HG03354 (cell line): ENCODE results near the gene VPS13D.
A peak's percentile ranks its signal among the peaks of the same experiment; 100 is the strongest.

Experiments used
- ATAC-seq: cut with Tn5 transposase; IDR thresholded peaks from one replicate; pipeline ENCODE4 v1.9.1; 2021; ENCODE audit warnings: mild to moderate bottlenecking; ENCODE audit not compliant: unreplicated experiment, poor library complexity, severe bottlenecking

The VPS13D gene

DNA sequence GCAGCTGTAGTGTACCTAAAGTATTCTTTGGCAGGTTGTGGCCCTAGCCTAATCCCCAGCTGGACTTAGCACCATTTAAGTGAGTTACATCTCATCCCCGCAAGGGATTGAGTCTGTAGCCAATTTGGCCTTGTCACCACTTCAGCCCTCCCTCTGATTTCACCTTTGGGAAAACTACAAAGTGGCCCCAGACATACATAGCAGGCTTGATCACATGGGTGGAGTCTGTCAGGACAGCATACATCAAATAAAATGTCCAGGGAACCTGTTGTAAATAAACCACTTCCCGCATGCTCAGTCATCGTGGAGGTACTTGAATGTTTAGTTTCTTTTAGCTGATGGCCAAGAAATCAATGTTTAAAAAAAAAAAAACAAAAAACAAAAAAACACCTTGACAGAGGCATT is 245.7 kb downstream of the VPS13D start:
- ATAC-seq, result no peak

DNA sequence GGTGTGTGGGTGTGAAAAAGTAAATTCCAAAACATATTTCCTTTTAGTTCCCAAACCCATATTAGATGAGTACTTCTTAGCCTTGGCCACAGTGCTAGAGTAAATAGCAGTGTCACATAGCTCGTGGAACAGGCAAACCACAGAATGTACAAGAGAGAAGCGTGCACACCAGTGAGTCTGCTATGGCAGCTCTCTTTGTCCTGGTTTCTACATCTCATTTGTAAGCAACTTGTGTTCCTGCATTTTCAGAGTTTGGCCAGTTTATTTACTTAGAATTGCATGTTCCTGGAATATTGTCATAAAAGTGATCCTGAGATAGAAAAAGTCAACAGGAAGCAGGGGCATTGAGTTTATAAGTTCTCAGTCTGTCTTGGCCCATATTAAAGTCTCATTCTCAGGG is 246.1 kb downstream of the VPS13D start:
- no peak for ATAC-seq

DNA sequence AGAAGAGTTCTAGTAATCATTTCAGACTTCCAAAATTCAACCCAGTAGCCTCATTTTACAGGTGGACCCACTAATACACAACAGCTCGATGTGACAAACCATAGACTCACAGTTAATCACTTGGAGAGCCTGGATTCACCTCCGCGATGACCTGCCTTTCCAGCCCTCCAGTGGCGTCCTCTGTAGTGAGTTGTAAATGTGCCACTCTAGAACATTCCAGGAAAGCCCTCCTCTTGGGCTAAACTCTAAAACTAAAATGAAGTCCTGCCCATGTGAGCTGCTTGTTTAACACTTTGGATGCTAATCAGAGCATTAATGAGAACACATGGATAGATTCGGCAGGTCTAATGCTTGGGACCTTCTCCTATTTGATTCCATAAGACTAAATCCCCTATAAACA is 247.5 kb downstream of the VPS13D start:
- no peak for ATAC-seq

DNA sequence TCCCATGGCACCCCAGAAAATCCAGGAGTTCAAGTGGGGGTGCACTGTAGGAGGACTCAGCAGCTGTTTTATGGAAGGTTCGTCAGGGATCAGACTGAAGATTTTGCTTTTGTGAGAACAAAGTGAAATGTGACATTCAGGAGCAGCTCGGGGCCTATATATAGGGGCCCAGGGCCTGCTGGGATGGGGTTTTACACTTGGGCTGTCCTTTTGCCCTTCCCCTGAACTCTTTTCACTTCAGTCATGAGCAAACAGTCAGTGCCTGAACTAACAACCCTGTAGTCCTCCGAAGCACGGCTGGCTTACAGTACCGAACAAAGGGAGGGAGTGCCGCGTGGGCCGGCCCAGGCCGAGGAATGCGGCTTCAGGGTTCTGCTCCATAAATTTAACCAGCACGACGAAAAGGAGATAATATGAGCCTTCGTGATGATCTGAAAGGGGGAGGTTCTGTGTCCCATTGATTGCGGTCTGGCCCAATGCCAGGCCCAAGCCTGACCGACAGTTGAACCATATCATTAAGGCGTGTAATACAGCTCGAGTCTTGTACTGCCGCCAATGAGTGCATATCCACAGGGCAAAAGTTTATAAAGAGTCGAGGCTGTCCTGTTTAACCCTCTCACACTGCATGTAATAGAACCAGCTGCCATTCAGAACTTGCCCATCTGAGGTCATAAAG is 248.2 kb downstream of the VPS13D start:
- no peak for ATAC-seq

DNA sequence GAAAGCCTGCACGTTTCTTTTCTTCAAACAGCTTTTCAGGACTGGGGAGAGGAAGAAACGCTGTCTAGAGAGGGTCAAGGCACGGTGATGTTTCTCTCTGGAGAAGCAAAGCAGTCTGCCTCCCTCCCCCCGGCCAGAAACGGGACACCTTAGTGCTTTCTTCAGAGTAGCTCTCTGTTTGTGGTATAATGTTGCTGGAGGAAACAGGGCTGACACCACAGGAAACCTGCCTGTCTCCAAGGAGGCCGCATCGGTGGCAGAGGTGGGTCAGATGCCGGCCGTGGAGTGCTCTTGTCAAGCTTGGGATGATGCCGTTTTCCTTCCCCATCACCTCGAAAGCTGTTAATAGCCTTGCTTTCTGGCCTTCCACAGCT is 248.8 kb downstream of the VPS13D start:
- no peak for ATAC-seq

DNA sequence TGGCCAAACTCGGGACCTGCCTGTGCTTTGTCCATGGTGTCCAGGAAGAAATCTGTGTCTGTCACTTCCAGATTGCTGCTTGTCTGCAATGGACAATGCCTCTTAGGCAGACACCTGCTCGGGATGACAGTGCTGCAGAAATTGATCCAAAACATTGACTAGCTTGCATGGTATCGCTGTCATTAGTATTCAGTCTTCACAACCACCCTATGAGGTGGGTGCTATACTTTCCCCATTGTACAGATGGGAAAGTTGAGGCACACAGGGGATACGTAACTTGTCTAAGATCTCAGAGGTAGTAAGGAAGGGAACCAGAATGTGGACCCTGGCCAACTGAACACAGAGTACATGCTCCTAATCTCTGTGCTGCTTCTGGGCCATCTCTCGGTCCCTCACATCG is 249.5 kb downstream of the VPS13D start:
- ATAC-seq, result no peak

DNA sequence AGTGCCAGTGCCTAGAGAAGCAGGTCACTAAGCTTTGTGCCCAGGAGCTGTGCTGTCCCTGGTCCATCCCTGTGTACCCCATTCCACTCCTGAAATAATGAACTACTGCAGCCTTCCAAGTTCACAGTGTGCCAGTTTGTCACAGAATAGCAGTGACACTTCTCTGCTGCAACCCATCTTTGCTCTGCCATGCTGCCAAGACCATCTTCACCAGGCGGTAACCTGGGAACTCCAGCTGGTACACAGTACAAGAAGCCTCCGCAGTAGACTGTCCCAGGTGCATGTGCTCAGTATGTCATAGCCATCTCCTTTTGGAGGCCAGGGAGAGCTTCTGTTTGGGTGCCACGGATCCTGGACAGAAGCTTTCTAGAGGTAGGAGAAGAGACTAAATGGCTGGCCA is 250.2 kb downstream of the VPS13D start:
- no peak for ATAC-seq

DNA sequence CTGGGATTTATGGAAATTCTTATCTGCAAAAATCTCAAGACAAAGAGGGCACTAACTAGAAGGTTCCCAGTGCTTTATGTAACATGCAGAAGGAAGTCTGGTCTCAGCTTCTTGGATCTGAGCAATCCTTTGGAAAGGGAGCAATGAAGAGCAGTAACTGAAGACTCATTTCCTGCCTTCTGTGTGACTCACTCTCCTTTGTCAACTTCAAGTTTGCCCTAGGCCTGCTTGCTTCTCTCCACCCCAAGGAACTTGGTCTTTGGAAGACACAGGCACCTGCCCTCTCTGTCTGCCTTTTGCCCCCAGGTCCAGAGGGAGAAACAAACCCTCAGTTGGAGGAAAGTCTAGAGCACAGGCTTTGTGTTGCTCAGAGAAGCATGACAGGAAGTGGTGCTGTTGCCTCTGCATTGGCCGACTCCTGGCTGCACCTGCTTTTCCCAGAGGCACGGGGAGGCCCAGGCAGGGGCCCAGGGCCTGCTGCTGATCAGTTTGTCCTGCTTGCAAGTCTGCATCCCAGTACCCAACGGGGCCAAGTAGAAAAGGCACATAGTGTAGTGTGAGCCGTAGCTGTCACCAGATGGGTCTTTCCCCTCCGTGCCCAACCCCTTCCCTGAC is 251.0 kb downstream of the VPS13D start:
- ATAC-seq, result peak; percentile 45

DNA sequence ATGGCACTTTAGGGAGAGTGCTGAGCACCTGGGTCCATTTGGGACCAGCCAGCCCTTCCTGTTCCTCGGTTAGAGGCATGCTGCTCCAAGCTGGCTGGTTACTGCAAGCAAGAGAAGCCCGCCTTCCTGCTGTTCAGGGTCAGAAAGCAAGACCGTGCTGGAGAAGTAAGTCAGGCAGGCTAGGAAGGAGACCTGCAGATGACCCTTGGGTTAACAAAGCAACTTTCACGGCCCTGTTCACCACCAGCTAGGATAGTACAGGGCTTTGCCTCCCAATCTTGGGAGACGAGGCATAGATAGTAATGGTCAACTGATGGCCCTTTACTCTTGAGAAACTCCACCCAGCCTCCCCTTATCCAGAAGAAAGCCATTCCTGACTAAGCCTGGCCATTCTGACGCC is 252.1 kb downstream of the VPS13D start:
- ATAC-seq, result no peak

DNA sequence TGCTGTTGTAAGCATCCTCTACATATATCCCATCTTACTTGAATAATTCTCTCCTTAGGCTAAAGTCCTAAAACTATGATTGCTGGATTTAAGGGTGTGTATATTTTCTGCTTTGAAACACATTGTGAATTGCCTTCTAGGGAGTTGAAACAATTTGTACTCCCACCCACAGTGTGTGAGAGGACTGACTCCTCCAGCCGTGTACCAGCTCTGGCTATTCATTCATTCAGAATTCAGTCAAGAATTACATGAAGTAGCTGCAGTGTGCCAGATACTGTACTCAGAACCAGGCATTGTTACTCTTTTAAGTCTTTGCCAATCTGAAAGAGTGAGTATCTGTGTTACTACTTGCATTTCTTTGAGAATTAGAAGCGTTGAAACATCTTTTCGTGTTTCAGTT is 253.2 kb downstream of the VPS13D start:
- no peak for ATAC-seq

DNA sequence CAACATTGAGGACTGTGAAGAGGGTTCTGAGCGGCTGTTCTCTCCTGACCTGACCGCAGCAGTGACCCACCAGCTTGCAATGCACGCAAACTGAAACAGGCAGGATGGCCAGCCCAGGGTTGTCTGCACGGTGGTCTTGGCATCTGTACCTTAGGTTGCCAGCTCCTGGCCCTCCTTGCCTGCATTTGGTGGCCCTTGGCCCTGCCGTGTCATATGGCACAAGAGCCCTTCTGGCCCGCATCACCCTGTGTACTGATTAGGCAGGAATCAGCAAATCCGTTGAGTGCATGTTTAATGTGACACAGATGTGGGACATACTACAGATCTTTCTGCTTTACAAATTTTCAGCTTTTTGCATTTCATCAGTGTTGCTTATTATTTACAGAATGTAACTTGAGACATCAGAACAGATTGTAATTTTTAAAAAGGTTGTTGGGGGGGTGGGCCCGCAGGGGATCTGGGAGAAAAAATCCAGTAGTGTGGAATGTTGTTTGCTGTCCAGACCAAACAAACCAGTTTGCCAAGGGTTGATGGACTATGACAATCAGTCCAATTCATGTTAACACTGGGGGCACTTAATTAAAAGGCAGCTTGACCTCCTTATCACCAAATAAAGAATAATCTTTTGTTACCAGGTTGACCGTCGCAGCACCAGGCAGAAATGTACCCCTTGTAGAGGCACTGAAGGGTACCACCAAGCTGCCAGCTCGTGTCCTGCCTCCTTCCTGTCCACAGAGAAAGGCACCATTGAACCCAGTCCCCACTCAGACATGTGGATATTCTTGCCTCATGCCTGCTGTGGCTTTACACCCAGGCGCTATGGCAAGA is 255.6 kb downstream of the VPS13D start:
- no peak for ATAC-seq

DNA sequence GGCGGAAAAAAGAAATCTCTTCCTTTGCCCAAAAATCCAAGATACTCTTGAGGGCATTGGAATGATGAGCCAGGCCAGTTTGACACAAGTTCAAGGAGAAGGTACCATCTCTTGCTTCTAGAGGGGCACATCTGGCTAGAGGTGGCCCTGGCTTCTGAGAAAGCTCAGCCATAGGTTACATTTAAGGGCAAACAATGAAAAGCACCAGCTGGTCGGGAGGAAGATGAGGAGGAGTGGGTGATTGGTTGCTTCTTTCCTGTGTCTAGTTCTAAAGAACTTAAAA is 256.2 kb downstream of the VPS13D start:
- ATAC-seq, result no peak

DNA sequence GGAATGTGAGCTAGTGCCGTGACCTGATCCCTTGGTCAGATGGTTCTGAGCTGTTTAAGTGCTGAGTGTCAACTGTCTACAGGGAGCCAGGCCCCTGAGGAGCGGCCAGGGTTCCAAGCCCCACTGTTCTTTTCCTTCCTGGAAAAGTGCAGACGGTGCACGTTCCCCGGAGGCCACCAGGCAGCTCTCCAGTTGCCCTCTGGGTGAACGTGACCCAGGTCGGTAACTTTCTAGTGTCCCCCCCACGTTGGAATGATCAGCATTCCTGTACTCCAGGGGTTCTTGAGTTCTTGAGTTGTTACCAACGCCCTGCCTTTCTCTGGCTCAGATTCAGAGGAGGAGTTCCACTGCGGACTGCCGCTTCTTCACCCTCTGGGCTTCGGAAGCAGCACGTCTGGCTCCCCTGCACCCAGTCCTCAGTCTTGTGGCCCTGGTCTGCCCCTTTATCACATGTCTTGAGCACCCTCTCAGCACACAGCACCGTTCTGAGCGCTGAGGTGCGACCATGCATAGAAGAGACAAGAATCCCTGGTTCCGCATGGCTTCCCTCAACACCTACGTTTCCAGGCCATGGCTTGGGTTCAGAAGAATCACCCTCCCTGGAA is 256.7 kb downstream of the VPS13D start:
- ATAC-seq, result no peak

DNA sequence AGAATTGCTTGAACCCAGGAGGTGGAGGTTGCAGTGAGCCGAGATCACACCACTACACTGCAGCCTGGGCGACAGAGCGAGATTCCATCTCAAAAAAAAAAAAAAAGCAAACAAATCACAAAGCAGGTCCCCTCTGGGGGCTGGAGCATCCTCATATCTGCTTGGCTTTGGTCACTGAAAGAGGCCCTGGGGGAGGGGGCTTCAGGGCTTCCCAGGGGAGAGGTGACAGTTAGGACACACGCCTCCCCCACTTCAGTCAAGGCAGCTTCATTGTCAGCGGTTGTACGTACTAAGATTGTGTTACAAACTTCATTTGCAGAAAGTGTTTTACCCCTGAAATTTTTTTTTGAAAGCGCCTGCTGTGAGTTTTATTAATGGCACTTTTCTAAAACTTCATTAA is 257.7 kb downstream of the VPS13D start:
- no peak for ATAC-seq

DNA sequence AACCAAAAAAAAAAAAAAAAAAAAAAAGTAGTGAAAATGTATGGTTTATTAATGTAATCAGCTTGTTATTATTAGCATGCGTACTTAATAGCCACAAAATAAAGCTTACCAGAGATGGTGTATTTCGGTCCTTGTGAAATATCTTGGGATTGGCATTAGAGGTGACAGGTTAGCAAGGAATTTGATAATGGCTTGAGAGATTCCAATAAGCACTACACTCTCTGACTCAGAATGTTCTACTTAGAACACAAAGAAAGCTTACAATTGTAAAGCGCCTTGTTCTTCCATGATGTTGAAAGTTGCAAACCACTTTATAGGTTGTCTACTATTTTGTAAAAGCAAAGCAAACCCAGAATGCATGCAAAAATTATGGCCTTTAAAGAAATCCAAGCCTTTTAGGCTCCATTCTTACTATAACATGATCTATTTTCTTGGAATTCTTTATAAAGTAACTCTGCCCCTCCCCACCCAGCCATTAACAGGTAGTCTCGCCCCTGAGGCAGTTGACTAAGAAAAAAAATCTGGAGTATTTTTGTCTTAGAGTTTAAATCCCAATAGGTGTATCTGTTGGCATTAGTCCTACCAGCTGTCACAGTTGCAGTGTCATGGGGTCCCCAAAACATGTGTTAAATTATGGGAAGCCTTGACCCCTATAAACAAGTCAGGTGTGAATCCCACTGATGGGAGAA is 259.0 kb downstream of the VPS13D start:
- no peak for ATAC-seq

DNA sequence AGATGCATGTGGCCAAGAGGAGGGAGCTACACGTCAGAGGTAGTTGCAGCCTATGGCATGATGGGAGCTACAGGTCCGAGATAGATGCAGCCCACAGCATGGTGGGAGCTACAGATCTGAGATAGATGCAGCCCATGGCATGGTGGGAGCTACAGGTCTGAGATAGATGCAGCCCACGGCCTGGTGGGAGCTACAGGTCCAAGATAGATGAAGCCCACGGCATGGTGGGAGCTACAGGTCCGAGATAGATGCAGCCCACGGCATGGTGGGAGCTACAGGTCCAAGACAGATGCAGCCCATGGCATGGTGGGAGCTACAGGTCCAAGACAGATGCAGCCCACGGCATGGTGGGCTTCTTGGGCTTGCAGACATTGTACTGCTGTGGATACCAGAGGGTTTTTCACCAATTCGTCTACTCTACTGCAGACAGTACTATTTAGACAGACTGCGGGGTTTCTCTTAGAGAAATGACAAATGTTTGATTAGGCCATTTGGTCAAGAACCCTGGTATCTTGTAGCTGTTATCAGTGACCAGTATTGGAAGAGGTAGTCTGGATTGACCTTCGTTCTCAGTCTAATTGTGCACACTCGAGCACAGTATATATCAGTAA is 260.8 kb downstream of the VPS13D start:
- no peak for ATAC-seq

DNA sequence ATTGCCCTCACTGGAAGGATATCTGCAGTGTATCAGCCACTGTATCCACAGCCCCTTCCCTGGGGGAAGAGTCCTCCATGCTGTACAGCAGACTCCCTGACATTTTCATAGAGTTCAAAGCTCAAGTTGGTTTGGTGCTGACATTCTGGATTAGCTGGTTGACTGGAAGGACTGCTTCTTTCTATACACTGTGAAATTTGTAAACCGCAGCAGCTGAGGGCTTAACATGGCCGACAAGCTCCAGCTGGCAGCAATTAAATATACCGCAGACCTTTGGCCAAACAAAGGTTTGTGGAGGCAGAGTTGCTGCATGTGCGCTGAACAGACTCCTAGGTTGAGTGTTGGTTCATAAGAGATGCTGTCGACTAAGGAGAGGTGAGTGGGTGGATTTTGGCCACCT is 261.8 kb downstream of the VPS13D start:
- no peak for ATAC-seq

DNA sequence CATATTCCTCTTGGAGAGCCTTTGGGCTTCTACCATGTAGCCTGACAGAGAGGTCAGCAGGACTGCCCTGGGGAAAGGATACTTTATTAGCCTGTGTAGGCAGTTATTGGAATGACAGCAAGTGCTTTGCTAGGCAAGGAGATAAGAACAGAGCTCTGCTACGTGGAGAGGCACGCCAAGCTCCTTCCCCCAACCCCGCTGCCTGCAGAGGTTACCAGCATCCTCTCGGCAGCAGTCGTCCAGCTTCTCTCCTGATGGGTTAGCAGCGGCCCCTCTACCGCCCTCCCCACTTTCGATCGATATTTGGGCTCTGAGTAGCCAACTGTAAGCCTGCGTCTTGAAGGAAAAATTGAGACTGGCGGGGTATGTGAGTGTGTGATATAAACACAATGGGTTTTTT is 265.9 kb downstream of the VPS13D start:
- ATAC-seq, result no peak

DNA sequence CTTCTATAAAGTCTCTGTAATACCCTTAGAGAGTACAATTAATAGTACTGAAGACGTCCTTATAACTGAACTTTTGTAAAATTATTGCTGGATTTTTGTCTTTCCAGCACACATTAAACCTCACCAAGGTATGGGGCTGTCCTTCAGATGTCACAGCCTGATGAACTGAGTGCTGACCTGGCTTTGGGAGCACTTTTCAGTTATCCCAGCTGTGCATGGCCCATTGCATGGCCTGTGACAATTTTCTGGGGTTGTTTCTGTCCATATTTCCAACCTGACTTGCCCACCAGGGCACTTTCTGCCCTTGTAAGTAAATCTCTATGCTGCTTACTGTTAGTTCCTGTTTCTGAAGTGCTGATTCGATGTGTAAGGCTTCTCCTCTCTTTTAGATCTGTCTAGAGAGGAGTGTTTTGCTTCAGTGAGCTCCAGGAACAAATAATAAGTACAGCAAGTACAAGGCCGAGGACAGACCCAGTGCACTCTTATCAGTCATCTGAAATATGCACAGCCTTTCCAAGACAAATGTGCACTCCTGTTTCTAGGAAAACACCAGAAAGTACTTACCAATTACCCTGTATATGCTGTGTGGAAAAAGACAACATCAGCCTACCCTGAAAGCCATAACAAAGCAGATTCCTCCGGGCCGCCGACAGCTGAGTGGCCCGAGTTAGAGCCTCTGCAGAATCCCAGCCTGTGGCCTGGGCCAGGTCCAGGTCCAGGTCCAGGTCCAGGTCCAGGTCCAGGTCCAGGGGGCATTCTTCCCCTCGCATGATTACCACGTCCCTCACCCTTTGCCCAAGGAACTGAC is 266.5 kb downstream of the VPS13D start:
- ATAC-seq, result no peak
